Activated T-helper 1 cell treated with anti-CD3 and anti-CD28 coated beads, Interleukin-12 subunit alpha, Interleukin-12 subunit beta, Interleukin-2, Interleukin-4 antibody, amounts not matched to agents 30 ng/mL and 10 ng/mL and 1 ng/mL, durations not matched to agents 14 hours and 24 hours and 36 hours (primary cell): Measurements from ENCODE around the gene NSF. TPM values are rescaled to one million over a fixed set of nuclear protein-coding genes. Genes with fewer than 3 reads are reported as not detected.

ENCODE experiments used
- DNase-seq: peaks from one replicate; pipeline ENCODE4 v3.0.0; 2021; ENCODE audit warnings: low spot score
- H3K27ac Mint-ChIP-seq: one replicate; pipeline ENCODE4 v1.8.0; 2021; ENCODE audit warnings: mild to moderate bottlenecking, mixed read lengths
- H3K27me3 Mint-ChIP-seq: one replicate; pipeline ENCODE4 v1.8.0; 2022; ENCODE audit warnings: mild to moderate bottlenecking, moderate library complexity, mixed read lengths; ENCODE audit not compliant: insufficient read depth
- H3K36me3 Mint-ChIP-seq: one replicate; pipeline ENCODE4 v1.8.0; 2021; ENCODE audit warnings: low read depth, mixed read lengths
- H3K4me1 Mint-ChIP-seq: one replicate; pipeline ENCODE4 v1.8.0; 2021; ENCODE audit warnings: low read depth, mixed read lengths
- H3K4me3 Mint-ChIP-seq: one replicate; pipeline ENCODE4 v1.8.0; 2021; ENCODE audit warnings: mild to moderate bottlenecking, moderate library complexity, mixed read lengths
- H3K9me3 Mint-ChIP-seq: one replicate; pipeline ENCODE4 v1.8.0; 2021; ENCODE audit warnings: mixed read lengths
- intact Hi-C: fragments of 100-400 bp; cut with micrococcal nuclease; formaldehyde crosslinking; loops from one replicate; pipeline ENCODE4 v1.15.1; 2024
- total RNA-seq: library from RNA; stranded (reverse); gene quantifications from 2 replicates; pipeline ENCODE4 v1.2.3, GENCODE V29; 2022

NSF gene
- total RNA-seq, 1 donor from 2014 or later, result 34.1 TPM

- H3K27me3 Mint-ChIP-seq, result peaks cover 48% of the 10 kb centered on the region
- H3K4me1 Mint-ChIP-seq, result peaks cover 5% of the 10 kb centered on the region
- H3K27ac Mint-ChIP-seq, result no peak overlapping the region
- peak overlapping the region; percentile 56 for H3K4me3 Mint-ChIP-seq
- H3K36me3 Mint-ChIP-seq, result no peaks in the 10 kb centered on the region
- intact Hi-C loops, result no loop called here
- DNase-seq, result no peak
- H3K9me3 Mint-ChIP-seq, result no peaks in the 10 kb centered on the region
These were observed 179.3 kb downstream of the NSF start for GRCh38 chr17:46769531-46770438.

- Mint-ChIP-seq H3K4me3 (peak overlapping the region; percentile 49), H3K4me1 (peaks cover 5% of the 10 kb centered on the region), H3K27ac (no peak overlapping the region), H3K9me3 (no peaks in the 10 kb centered on the region), H3K36me3 (no peaks in the 10 kb centered on the region), H3K27me3 (peaks cover 49% of the 10 kb centered on the region)
- intact Hi-C loops, result no loop called here
- no peak for DNase-seq
These were observed 180.0 kb downstream of the NSF start for GRCh38 chr17:46770439-46770817.

- H3K36me3 Mint-ChIP-seq, result no peaks in the 10 kb centered on the region
- intact Hi-C loops, result no loop called here
- H3K4me3 Mint-ChIP-seq, result peak overlapping the region; percentile 49
- peaks cover 5% of the 10 kb centered on the region for H3K4me1 Mint-ChIP-seq
- peaks cover 49% of the 10 kb centered on the region for H3K27me3 Mint-ChIP-seq
- H3K27ac Mint-ChIP-seq, result no peak overlapping the region
- DNase-seq, result no peak
- no peaks in the 10 kb centered on the region for H3K9me3 Mint-ChIP-seq
These were observed 180.5 kb downstream of the NSF start for GRCh38 chr17:46770818-46771560.

GRCh38 chr17:46771561-46772474 lies 181.3 kb downstream of the NSF start:
- no peak overlapping the region for H3K27ac Mint-ChIP-seq
- intact Hi-C loops, result no loop called here
- peak overlapping the region; percentile 75 for H3K4me3 Mint-ChIP-seq
- H3K4me1 Mint-ChIP-seq, result peaks cover 5% of the 10 kb centered on the region
- no peaks in the 10 kb centered on the region for H3K9me3 Mint-ChIP-seq
- H3K36me3 Mint-ChIP-seq, result no peaks in the 10 kb centered on the region
- peaks cover 47% of the 10 kb centered on the region for H3K27me3 Mint-ChIP-seq
- DNase-seq, result no peak

- Mint-ChIP-seq H3K4me3 (peak overlapping the region; percentile 75), H3K27me3 (peaks cover 49% of the 10 kb centered on the region), H3K36me3 (no peaks in the 10 kb centered on the region), H3K27ac (peak overlapping the region; percentile 55), H3K9me3 (no peaks in the 10 kb centered on the region), H3K4me1 (peaks cover 5% of the 10 kb centered on the region)
- DNase-seq, result no peak
- intact Hi-C loops, result no loop called here
These were observed 182.2 kb downstream of the NSF start for GRCh38 chr17:46772475-46773220.

- Mint-ChIP-seq H3K4me1 (peaks cover 5% of the 10 kb centered on the region), H3K4me3 (peak overlapping the region; percentile 72), H3K27me3 (peaks cover 50% of the 10 kb centered on the region), H3K9me3 (no peaks in the 10 kb centered on the region), H3K36me3 (no peaks in the 10 kb centered on the region), H3K27ac (no peak overlapping the region)
- no peak for DNase-seq
- intact Hi-C loops, result no loop called here
These were observed 182.7 kb downstream of the NSF start for GRCh38 chr17:46773221-46773605.

GRCh38 chr17:46773676-46774075 lies 183.2 kb downstream of the NSF start:
- Mint-ChIP-seq H3K9me3 (no peaks in the 10 kb centered on the region), H3K4me3 (no peak overlapping the region), H3K27ac (no peak overlapping the region), H3K4me1 (peaks cover 5% of the 10 kb centered on the region), H3K36me3 (no peaks in the 10 kb centered on the region), H3K27me3 (peaks cover 48% of the 10 kb centered on the region)
- intact Hi-C loops, result no loop called here
- no peak for DNase-seq

GRCh38 chr17:46774108-46774737 lies 183.8 kb downstream of the NSF start:
- Mint-ChIP-seq H3K27me3 (peaks cover 45% of the 10 kb centered on the region), H3K36me3 (no peaks in the 10 kb centered on the region), H3K27ac (no peak overlapping the region), H3K4me3 (no peak overlapping the region), H3K9me3 (no peaks in the 10 kb centered on the region), H3K4me1 (peaks cover 5% of the 10 kb centered on the region)
- DNase-seq, result no peak
- intact Hi-C loops, result no loop called here

- DNase-seq, result no peak
- H3K4me3 Mint-ChIP-seq, result no peak overlapping the region
- no peaks in the 10 kb centered on the region for H3K9me3 Mint-ChIP-seq
- no peak overlapping the region for H3K27ac Mint-ChIP-seq
- peaks cover 5% of the 10 kb centered on the region for H3K4me1 Mint-ChIP-seq
- peaks cover 30% of the 10 kb centered on the region for H3K27me3 Mint-ChIP-seq
- no peaks in the 10 kb centered on the region for H3K36me3 Mint-ChIP-seq
- intact Hi-C loops, result no loop called here
These were observed 186.0 kb downstream of the NSF start for GRCh38 chr17:46776298-46777005.

GRCh38 chr17:46777943-46778915 lies 187.8 kb downstream of the NSF start:
- Mint-ChIP-seq H3K9me3 (no peaks in the 10 kb centered on the region), H3K27ac (no peak overlapping the region), H3K4me3 (no peak overlapping the region), H3K4me1 (no peaks in the 10 kb centered on the region), H3K27me3 (peaks cover 19% of the 10 kb centered on the region), H3K36me3 (no peaks in the 10 kb centered on the region)
- intact Hi-C loops, result no loop called here
- DNase-seq, result no peak

GRCh38 chr17:46780003-46780373 lies 189.5 kb downstream of the NSF start:
- Mint-ChIP-seq H3K4me3 (no peak overlapping the region), H3K4me1 (no peaks in the 10 kb centered on the region)

More at GRCh38 chr17:46780003-46780373, 189.5 kb downstream of the NSF start:
- no peaks in the 10 kb centered on the region for H3K9me3 Mint-ChIP-seq
- H3K27me3 Mint-ChIP-seq, result peaks cover 7% of the 10 kb centered on the region
- intact Hi-C loops, result no loop called here
- no peaks in the 10 kb centered on the region for H3K36me3 Mint-ChIP-seq
- DNase-seq, result no peak
- no peak overlapping the region for H3K27ac Mint-ChIP-seq
